GM13976 (cell line): ENCODE data around the gene C2orf66.

Source experiments
- DNase-seq: peaks from one replicate; pipeline ENCODE4 v3.0.0; 2012; ENCODE audit warnings: low spot score
- in situ Hi-C: fragments of 300-500 bp; cut with MboI; formaldehyde crosslinking; loops from one replicate; pipeline ENCODE4 v1.12.0; 2022; ENCODE audit warnings: low sequenced_read_pairs, mixed read lengths, inconsistent platforms; ENCODE audit not compliant: unreplicated experiment
- TF ChIP-seq, protein P1 (sequence below): IDR thresholded peaks from 2 replicates; pipeline ENCODE4 v1.5.1; 2012; ENCODE audit warnings: borderline replicate concordance, mild to moderate bottlenecking; ENCODE audit not compliant: insufficient read depth; ENCODE audit errors: extremely low read depth, missing control alignments, control extremely low read depth

The C2orf66 gene

GRCh38 chr2:196845371-196845770 is 36.2 kb upstream of the C2orf66 start:
- in situ Hi-C loops: no loop called here
- TF ChIP-seq, protein P1, sequence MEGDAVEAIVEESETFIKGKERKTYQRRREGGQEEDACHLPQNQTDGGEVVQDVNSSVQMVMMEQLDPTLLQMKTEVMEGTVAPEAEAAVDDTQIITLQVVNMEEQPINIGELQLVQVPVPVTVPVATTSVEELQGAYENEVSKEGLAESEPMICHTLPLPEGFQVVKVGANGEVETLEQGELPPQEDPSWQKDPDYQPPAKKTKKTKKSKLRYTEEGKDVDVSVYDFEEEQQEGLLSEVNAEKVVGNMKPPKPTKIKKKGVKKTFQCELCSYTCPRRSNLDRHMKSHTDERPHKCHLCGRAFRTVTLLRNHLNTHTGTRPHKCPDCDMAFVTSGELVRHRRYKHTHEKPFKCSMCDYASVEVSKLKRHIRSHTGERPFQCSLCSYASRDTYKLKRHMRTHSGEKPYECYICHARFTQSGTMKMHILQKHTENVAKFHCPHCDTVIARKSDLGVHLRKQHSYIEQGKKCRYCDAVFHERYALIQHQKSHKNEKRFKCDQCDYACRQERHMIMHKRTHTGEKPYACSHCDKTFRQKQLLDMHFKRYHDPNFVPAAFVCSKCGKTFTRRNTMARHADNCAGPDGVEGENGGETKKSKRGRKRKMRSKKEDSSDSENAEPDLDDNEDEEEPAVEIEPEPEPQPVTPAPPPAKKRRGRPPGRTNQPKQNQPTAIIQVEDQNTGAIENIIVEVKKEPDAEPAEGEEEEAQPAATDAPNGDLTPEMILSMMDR: no peak
- no peak for DNase-seq

GRCh38 chr2:196840171-196840570 is 31.0 kb upstream of the C2orf66 start:
- in situ Hi-C loops: no loop called here
- DNase-seq: no peak
- TF ChIP-seq, protein P1: no peak

- no peak for DNase-seq
- TF ChIP-seq, protein P1: no peak
- in situ Hi-C loops: no loop called here
Measured at GRCh38 chr2:196839574-196839973, 30.4 kb upstream of the C2orf66 start.

DNA sequence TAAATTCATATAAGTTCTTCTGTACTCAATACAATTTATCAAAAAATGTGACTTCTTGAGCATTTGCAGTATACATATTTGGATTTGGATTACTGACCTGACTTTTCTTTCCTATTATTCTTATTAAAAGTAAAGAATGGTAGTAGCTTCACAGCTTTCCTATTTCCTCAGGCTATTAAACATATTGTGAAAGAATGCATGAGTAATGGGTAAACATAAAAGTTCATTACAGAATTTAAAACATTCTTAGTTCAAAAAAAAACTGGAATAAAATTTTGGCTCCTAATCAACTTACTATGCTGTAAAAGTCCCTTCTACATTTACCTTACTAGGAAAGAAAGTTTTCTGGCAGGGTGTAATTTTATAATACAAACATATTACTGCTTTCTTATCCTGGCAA is 27.3 kb upstream of the C2orf66 start:
- DNase-seq: no peak
- in situ Hi-C loops: no loop called here
- TF ChIP-seq, protein P1: no peak

GRCh38 chr2:196830701-196831100 is 21.5 kb upstream of the C2orf66 start:
- no peak for DNase-seq
- TF ChIP-seq, protein P1: no peak
- in situ Hi-C loops: no loop called here

GRCh38 chr2:196827356-196827755 is 18.2 kb upstream of the C2orf66 start:
- TF ChIP-seq, protein P1: no peak
- DNase-seq: no peak
- in situ Hi-C loops: no loop called here
